Muscle of leg (tissue), 11 donors: ENCODE measurements around the gene FMR1. TPM values are rescaled to one million over a fixed set of nuclear protein-coding genes. Genes with fewer than 3 reads are reported as not detected.

Experiments
- DNase-seq: peaks from one replicate; pipeline ENCODE4 v3.0.0; 2013
- H3K27ac ChIP-seq: one replicate; pipeline ENCODE4 v1.5.1; 2013; ENCODE audit warnings: mild to moderate bottlenecking, low read length, control low read depth
- H3K27me3 ChIP-seq: one replicate; pipeline ENCODE4 v1.6.1; 2013; ENCODE audit warnings: low read length; ENCODE audit not compliant: control insufficient read depth, insufficient read depth
- H3K36me3 ChIP-seq: one replicate; pipeline ENCODE4 v1.6.1; 2013; ENCODE audit warnings: low read length; ENCODE audit not compliant: control insufficient read depth, insufficient read depth
- H3K4me1 ChIP-seq: one replicate; pipeline ENCODE4 v1.6.1; 2013; ENCODE audit warnings: low read length; ENCODE audit not compliant: control insufficient read depth, insufficient read depth
- H3K4me3 ChIP-seq: one replicate; pipeline ENCODE4 v1.5.1; 2013; ENCODE audit warnings: low read length, control low read depth
- H3K9me3 ChIP-seq: replicated peaks from 2 replicates; pipeline ENCODE4 v1.6.1; 2013; ENCODE audit warnings: low read depth, low read length; ENCODE audit not compliant: control insufficient read depth
- WGBS: methylation state at CpG from one replicate; pipeline ENCODE4 v1.1.5; 2013; ENCODE audit warnings: missing lambda C conversion rate; ENCODE audit not compliant: insufficient coverage; 5-methylcytosine and 5-hydroxymethylcytosine counted together
- polyA plus RNA-seq, 8 donors: library from polyadenylated mRNA; unstranded; fragments of 120-200 nt; gene quantifications; one replicate each; pipeline versions ENCODE4 v1.2.1 to v1.2.3, GENCODE V29; 2013; ENCODE audit warnings: inconsistent platforms in 1 of 8, low replicate concordance in 1 of 8; ENCODE audit not compliant: insufficient read length in 8 of 8, insufficient read depth in 1 of 8
- total RNA-seq: library from RNA; stranded (reverse); fragments of 120-200 nt; gene quantifications from one replicate; pipeline ENCODE4 v1.2.4, GENCODE V29; 2013

FMR1 gene
- total and polyA plus RNA-seq, 9 donors: 27.8 to 56.2 (median 42.3) TPM

DNA sequence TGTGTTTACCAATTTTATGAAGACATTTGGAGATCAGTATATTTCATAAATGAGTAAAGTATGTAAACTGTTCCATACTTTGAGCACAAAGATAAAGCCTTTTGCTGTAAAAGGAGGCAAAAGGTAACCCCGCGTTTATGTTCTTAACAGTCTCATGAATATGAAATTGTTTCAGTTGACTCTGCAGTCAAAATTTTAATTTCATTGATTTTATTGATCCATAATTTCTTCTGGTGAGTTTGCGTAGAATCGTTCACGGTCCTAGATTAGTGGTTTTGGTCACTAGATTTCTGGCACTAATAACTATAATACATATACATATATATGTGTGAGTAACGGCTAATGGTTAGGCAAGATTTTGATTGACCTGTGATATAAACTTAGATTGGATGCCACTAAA lies 1.9 kb downstream of the FMR1 start:
- Histone ChIP-seq H3K4me3 (peak overlapping the region; percentile 56), H3K9me3 (no peaks in the 10 kb centered on the region), H3K36me3 (no peaks in the 10 kb centered on the region), H3K4me1 (no peaks in the 10 kb centered on the region), H3K27ac (no peak overlapping the region), H3K27me3 (no peaks in the 10 kb centered on the region)
- no peak for DNase-seq
- no CpG with 5 or more reads among the region's 6 CpGs for WGBS

DNA sequence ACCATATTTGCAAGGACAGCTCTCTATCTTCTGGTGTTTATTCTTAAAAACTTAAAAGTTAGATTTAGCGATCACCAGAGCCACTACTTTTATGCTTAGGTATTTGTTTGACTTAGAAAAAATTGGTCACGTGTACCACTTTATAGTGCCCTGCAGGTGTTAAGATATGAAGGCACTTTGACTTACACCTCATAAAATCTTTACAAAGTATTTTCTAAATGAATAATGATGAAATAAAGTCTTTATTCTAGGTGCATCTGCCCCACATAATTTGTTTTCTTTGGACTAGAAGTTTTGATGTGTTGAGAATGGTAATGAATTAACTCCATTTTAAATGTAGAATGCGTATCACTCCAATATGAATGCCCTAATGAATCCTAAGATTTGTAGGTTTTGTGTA lies 2.9 kb downstream of the FMR1 start:
- no CpG with 5 or more reads among the region's 3 CpGs for WGBS
- Histone ChIP-seq H3K27ac (no peak overlapping the region), H3K36me3 (no peaks in the 10 kb centered on the region), H3K4me3 (no peak overlapping the region), H3K9me3 (no peaks in the 10 kb centered on the region), H3K4me1 (no peaks in the 10 kb centered on the region), H3K27me3 (no peaks in the 10 kb centered on the region)
- no peak for DNase-seq

DNA sequence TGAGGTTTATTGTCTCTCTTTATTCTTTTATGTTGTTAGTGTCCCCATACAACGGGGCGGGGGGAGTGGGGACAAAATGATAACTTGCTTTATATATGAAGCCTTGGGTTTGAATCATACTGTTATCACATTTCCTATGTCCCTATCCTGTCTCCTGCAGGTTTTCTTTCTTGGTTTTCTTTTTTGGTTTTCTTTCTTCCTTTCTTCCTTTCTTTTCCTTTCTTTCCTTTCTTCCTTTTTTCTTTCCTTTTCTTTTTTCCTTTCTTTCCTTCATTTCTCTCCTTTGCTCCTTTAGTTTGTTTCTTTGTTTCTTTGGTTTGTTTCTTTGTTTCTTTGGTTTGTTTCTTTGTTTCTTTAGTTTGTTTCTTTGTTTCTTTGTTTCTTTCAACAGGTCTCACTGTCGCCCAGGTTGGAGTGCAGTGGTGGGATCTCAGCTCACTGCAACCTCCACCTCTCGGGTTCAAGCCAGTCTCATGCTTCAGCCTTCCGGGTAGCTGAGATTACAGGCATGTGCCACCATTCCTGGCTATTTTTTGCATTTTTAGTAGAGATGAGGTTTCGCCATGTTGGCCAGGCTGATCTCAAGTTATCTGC lies 4.8 kb downstream of the FMR1 start:
- no peak overlapping the region for H3K27ac ChIP-seq
- H3K9me3 ChIP-seq: no peaks in the 10 kb centered on the region
- no peak overlapping the region for H3K4me3 ChIP-seq
- WGBS: 82% methylated on average over 3 of the region's 6 CpGs
- no peaks in the 10 kb centered on the region for H3K4me1 ChIP-seq
- no peaks in the 10 kb centered on the region for H3K27me3 ChIP-seq
- no peak for DNase-seq
- no peaks in the 10 kb centered on the region for H3K36me3 ChIP-seq

DNA sequence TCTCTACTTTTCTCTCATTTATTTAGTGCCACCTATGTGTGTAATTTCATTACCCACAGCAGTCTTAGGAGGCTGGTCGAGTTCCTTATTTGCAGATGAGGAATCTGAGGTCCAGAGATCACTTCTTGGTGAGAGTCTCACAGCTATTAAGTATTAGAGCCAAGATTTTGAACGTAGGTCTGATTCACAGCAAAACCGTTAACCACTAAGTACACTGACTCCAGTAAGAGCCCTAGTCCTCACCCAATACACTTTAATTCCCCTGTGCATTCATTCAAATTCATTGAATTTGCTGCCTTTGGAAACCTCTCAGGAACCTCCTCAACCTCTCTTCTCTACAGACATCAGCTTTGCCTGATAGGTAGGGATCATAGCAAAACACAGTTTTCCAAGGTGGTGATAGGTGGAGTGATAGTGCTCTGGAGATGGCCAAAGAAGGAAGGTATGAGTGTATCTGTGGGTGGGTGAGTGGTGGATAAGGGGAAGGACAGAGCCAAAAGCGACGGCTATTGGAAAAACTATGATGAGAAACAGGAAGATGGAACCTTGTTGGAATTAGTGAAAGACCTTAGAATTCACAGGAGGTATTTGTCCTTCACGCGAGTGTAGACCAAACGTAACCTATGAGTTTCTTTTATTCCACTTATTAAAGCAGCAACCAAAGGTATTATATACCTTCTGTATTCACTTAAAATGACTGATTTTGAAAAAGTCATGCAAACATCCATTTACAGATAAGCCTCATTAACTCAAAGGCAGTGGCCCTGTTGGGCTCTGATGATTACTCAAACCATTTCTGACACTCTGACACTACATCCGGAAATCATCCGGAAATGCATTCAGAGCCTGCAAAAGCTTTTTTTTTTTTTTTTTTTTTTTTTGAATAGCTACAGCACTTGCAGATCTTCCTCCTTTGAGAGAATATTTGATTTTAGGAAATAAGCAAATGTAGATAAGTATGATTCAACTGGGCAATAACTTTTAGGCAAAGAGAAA lies 6.3 kb downstream of the FMR1 start:
- H3K27me3 ChIP-seq: no peaks in the 10 kb centered on the region
- no peaks in the 10 kb centered on the region for H3K4me1 ChIP-seq
- no peak overlapping the region for H3K27ac ChIP-seq
- no peak overlapping the region for H3K4me3 ChIP-seq
- no peak for DNase-seq
- no peaks in the 10 kb centered on the region for H3K9me3 ChIP-seq
- no peaks in the 10 kb centered on the region for H3K36me3 ChIP-seq
- WGBS: 93% methylated on average over 2 of the region's 10 CpGs

DNA sequence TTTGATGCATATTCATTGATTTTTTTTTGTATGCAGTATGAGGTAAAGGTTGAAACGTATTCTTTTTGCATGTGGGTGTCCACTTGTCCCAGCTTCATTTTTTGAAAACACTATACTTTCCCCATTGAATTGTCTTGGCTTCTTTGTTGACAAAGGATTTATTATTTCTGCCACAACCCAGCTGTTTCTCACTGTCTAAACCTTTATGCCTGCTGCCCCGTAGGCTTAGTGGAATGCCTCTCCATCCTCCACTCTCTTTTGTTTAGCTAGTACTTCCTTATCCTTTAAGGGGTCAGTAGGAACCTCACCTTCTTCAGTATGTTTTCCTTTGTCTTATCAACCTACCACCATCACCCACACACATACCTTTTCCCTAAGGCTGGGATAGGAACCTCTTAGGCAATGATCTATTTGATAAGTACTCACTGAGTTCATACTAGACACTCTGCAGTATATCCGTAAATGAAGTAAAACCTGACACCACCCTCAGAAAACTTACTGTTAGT lies 8.5 kb downstream of the FMR1 start:
- H3K9me3 ChIP-seq: no peaks in the 10 kb centered on the region
- no peak overlapping the region for H3K27ac ChIP-seq
- WGBS: 100% methylated on average over 1 of the region's 3 CpGs
- no peak overlapping the region for H3K4me3 ChIP-seq
- no peaks in the 10 kb centered on the region for H3K36me3 ChIP-seq
- no peaks in the 10 kb centered on the region for H3K27me3 ChIP-seq
- no peak for DNase-seq
- H3K4me1 ChIP-seq: no peaks in the 10 kb centered on the region

DNA sequence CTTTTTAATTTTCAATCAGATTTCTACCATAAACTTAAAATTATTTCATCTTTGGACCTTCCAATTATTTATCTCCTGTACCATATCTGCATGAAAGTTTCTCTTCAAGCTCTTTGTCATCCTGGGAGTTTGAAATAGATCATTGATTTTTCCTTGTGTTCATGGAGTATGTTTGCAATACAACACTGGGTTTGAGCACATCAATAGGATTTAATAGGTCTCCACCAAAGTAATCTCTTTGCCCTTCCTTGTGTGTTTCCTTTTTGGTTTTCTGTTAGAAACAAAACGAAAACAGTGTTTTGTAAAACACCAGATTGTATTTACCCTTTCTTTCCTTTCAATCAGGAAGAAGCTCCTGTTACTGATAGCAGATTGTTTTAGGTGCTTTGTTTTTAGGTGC lies 11.9 kb downstream of the FMR1 start:
- H3K27me3 ChIP-seq: no peaks in the 10 kb centered on the region
- no peaks in the 10 kb centered on the region for H3K9me3 ChIP-seq
- DNase-seq: no peak
- no peaks in the 10 kb centered on the region for H3K36me3 ChIP-seq
- H3K27ac ChIP-seq: no peak overlapping the region
- WGBS: no CpG with 5 or more reads among the region's 1 CpG
- H3K4me1 ChIP-seq: no peaks in the 10 kb centered on the region
- no peak overlapping the region for H3K4me3 ChIP-seq

DNA sequence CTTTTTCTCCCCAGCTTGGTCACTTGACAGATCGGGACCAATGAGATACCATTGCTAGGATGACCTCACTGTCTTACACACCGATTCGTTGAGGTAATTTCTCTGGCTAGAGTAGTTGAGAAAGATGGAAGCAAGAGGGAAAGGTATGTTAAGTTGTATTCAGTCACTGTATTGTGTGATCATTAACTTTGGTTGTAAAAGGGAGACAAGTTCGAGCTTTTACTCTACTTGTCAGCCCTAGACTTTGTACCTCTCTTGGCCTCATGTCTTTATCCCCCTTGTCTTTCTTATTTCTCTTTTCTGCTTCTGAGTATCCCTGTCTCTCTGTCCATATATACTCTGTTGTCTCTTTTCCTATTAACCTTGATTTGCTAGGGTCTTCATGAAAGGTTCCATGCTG lies 15.5 kb downstream of the FMR1 start:
- Histone ChIP-seq H3K4me1 (no peaks in the 10 kb centered on the region), H3K9me3 (no peaks in the 10 kb centered on the region), H3K27ac (no peak overlapping the region), H3K27me3 (no peaks in the 10 kb centered on the region), H3K36me3 (no peaks in the 10 kb centered on the region), H3K4me3 (no peak overlapping the region)
- WGBS: no CpG with 5 or more reads among the region's 4 CpGs
- no peak for DNase-seq

DNA sequence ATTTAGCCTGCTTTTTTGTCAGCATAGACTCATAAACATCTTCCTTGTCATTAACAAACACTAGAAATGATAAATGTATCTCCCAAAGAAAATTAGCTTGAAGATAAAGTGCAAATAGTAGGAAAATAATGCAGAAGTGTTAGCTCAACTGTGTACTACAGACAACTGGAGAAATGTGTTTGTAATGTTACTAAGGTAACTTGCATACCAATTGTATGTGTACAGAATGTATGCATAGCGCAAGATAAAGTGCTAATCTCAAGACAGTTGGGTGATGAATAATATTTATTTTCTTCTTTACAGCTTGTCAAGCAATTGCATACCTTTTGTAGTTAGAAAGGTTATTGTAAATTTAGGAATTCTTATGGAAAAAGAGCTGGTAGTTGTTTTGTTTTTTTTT lies 22.1 kb downstream of the FMR1 start:
- H3K27me3 ChIP-seq: no peaks in the 10 kb centered on the region
- no peak overlapping the region for H3K4me3 ChIP-seq
- no peak overlapping the region for H3K27ac ChIP-seq
- no peak for DNase-seq
- no peaks in the 10 kb centered on the region for H3K36me3 ChIP-seq
- no peaks in the 10 kb centered on the region for H3K9me3 ChIP-seq
- no CpG with 5 or more reads among the region's 1 CpG for WGBS
- no peaks in the 10 kb centered on the region for H3K4me1 ChIP-seq

DNA sequence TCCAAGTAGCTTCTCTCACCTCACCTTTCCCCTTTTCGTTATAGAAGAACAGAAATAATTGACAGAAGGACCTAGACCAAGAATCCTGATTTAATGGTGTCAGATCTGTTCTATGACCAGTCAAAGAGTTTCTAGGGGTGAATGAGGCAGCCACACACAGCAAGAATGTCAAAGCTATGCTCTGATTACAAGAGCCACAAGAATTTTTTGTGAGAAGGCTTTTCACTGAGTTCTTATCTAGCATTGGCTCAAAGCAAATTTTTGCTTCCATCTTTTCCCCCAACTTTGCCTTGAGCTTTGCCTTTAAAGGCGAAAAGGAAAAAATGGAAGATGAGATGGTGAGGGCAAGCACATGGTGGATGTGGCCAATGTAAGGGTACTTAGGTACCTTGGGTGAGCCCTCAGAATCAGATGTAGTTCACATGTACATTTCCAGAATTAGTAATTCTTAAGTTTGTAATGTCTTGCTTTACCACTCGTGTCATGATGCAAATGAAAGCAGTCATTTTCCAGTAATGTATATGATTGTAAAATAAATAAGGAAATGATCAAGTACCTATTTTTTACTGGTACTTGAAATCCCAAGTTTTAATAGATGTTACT lies 23.5 kb downstream of the FMR1 start:
- Histone ChIP-seq H3K27ac (no peak overlapping the region), H3K4me3 (no peak overlapping the region), H3K4me1 (no peaks in the 10 kb centered on the region), H3K27me3 (no peaks in the 10 kb centered on the region), H3K36me3 (peaks cover 3% of the 10 kb centered on the region), H3K9me3 (no peaks in the 10 kb centered on the region)
- DNase-seq: no peak
- no CpG with 5 or more reads among the region's 3 CpGs for WGBS

DNA sequence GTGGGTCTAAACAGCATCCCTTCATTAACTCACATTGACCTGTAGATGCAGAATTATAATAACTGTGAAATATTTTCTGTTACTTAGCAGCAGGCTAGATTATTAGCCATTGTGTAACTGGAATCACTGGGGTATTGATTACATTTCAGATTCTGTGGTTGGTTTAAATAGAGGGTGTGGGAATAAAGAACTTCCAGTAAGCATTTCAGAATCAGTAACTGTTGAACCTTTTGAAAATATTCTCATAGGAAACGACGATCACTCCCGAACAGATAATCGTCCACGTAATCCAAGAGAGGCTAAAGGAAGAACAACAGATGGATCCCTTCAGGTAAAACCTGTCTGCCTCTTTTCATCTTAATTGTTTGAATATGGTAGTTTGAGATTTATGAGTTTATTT lies 33.6 kb downstream of the FMR1 start:
- Histone ChIP-seq H3K4me1 (no peaks in the 10 kb centered on the region), H3K4me3 (no peak overlapping the region), H3K27ac (no peak overlapping the region), H3K9me3 (no peaks in the 10 kb centered on the region), H3K36me3 (peaks cover 12% of the 10 kb centered on the region), H3K27me3 (no peaks in the 10 kb centered on the region)
- no peak for DNase-seq
- WGBS: no CpG with 5 or more reads among the region's 5 CpGs
